Skeletal muscle cell (primary cell): Measurements from ENCODE around the gene GPR171.
"Not testable (repeated sequence)": the region's sequence is repeated elsewhere in the genome, so short reads cannot be mapped to it uniquely, and the experiment has no call there.

ENCODE experiments used
- DNase-seq: peaks from one replicate; pipeline ENCODE4 v3.0.0-alpha.2; 2010; ENCODE audit warnings: low read depth
- H3K4me3 ChIP-seq: 2 replicates; pipeline ENCODE4 v1.5.1; 2011; ENCODE audit warnings: low read depth, mild to moderate bottlenecking, control low read depth, low read length, moderate library complexity

GPR171 gene

GRCh38 chr3:151191095-151191494 lies 11.9 kb downstream of the GPR171 start:
- no peak for DNase-seq
- no peak overlapping the region for H3K4me3 ChIP-seq

DNA sequence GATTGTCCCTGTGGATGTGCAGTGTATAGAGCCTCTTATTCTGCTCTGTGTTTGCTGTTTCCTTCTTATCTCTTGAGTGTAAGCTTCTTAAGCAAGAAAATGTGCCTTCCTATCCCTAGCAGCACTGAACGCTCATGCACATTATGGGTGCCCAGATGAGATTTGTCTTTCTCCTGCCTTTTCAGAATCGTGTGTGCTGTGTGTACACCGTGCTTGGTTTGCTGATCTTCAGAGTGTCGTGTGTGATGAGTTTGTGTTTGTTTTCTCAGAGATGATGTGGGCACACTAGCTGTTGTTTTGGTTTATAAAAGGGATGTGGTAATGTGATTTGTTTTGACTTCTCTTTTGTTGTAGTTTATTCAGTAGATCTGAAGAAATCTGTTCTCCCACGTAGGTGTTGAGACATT lies 19.7 kb downstream of the GPR171 start:
- no peak for DNase-seq
- H3K4me3 ChIP-seq: no peak overlapping the region

DNA sequence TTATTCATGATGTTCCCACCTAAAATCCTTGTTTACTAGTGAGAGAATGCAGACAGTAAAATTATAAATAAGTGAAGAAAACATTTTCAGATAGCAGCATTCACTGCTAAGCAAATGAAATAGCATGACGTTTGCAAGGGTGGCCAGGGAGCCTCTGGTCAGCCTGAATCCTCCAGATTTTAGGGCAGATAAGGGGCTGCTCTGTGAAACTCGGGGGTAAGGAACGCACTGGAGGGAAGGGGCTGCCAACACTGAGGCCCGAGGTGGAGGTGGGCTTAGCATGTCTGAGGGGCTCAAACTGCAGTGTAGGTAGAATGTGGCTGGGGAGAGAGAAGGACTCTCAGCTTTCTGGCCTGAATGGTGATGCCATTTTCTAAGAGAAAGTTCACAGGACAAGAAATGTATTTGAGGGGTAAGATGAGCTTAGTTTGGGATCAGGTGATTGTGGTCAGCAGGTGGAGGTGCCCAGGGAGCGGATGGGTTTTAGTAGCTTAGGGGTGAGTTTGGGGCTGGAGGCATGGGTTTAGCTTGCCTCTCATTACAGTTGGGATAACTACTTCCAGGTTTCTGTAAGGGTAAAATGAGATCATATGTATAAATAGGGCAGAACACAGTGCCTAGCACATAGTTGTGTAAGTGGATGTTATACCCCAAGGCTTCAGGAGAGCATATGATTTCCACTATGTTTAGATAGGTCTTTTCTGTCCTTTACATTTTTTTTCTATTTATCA lies 20.5 kb downstream of the GPR171 start:
- no peak for DNase-seq

GRCh38 chr3:151178208-151178845 lies 24.7 kb downstream of the GPR171 start:
- DNase-seq: no peak
- H3K4me3 ChIP-seq: no peak overlapping the region

More for the DNA sequence above, 20.5 kb downstream of the GPR171 start:
- no peak overlapping the region for H3K4me3 ChIP-seq

GRCh38 chr3:151175952-151176351 lies 27.1 kb downstream of the GPR171 start:
- no peak overlapping the region for H3K4me3 ChIP-seq
- no peak for DNase-seq

GRCh38 chr3:151174351-151174750 lies 28.7 kb downstream of the GPR171 start:
- no peak for DNase-seq
- H3K4me3 ChIP-seq: no peak overlapping the region

DNA sequence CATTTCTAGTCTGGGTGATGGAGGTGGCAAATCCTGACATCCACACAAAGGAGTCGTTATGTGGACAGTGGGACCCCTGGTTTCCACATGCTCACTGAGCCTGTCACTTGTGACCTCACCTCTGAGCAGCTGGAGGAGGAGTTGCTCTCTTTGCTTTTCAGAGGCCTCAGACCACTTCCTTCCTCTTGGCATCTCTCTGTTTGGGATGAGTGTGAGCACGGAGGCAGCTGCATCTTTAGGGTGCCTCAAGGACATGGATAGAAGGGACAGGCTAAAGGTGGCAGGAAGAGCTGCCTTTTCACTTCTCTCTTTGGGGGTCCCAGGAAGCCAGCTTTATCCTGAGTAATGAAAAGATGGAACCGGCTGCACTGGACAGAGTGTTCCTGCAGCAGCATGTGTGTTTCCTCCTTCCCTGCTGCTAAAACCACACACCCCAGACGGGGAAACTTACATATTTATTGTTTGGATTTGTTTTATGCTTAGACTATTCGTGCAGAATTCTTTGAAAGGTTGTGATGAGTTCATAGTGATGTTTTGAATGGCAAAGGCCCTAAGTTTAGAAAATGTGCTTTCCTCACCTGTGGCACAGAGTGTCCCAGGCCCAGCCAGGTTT lies 31.8 kb downstream of the GPR171 start:
- no peak overlapping the region for H3K4me3 ChIP-seq
- DNase-seq: no peak

DNA sequence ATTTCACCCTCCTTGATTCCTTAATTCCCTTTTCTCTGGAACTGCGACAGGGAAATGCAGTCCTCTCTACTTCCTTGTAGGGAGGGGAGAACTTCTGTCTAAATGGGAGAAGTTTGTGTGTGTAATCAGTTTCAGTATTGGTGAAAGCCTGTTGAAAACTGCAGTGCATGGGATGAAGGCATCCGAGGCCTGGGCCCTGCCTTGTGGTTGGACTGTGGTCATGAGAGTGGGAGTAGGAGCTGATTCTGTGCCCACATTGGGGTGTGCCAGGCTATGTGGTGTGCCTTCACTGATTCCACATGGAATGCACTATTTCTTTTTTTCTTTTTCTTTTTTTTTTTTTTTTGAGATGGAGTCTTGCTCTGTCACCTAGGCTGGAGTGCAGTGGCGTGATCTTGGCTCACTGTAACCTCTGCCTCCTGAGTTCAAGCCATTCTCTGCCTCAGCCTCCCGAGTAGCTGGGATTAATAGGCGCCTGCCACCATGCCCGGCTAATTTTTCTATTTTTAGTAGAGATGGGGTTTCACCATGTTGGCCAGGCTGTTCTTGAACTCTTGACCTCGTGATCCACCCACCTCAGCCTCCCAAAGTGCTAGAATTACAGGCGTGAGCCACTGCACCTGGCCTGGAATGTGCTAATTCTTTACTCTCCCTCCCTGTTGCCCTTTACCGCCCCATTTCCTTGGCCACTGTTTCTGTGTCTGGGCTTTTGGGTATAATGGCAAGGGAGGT lies 32.9 kb downstream of the GPR171 start:
- not testable (repeated sequence) for H3K4me3 ChIP-seq, DNase-seq

- no peak overlapping the region for H3K4me3 ChIP-seq
- DNase-seq: no peak
These were observed 33.6 kb downstream of the GPR171 start for GRCh38 chr3:151169262-151169947.

- no peak overlapping the region for H3K4me3 ChIP-seq
- peak; percentile 10 for DNase-seq
These were observed 34.5 kb downstream of the GPR171 start for GRCh38 chr3:151168269-151169094.

GRCh38 chr3:151166161-151166560 lies 36.9 kb downstream of the GPR171 start:
- no peak overlapping the region for H3K4me3 ChIP-seq
- DNase-seq: no peak

DNA sequence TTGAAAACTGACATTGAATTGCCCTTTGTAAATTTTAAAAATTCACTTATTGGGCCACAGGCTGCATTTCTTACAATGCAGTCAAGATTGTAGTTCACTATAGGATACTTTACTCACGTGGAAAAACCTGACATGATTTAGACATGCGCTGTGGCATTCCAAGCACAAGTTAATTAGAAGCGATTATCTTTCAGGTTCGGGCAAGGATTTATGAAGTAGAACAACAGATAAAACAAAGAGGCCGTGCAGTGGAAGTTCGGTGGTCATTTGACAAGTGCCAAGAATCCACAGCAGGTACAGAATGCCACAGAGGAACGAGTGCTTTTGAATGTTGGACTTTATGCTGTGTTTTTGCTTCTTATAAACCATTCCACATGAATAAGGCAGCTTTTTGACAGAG lies 37.8 kb downstream of the GPR171 start:
- no peak overlapping the region for H3K4me3 ChIP-seq
- no peak for DNase-seq

GRCh38 chr3:151159806-151160205 lies 43.2 kb downstream of the GPR171 start:
- DNase-seq: no peak
- H3K4me3 ChIP-seq: no peak overlapping the region

DNA sequence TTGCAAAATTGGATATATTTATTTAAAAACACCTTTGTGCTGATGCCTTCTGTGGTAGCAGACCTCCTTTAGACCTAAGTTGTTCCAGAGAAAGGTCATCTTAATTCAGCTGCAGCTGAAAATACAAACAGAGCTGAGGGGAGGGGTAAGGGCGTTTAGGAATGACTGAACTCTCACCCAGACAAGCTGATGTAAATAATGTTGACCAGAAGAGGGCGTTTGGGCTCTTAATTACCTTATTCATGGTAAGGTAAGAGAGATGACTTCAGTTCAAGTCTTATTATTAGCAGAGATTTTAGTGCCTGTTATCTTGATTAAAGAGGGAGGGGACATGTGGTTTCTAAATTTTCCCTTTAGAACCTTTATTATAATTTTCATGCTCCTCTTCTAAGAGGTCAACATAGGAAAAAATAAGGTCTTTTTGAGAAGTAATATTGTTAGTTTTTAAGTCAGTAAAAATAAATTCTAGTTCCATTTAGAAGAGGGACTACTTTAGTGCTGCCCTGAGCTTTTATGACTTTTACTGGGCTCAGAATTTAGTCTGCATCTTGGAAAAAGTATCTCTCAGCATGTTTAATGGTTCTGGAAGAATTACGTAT lies 46.3 kb downstream of the GPR171 start:
- no peak overlapping the region for H3K4me3 ChIP-seq
- DNase-seq: peak; percentile 10

GRCh38 chr3:151155409-151156128 lies 47.4 kb downstream of the GPR171 start:
- no peak overlapping the region for H3K4me3 ChIP-seq
- no peak for DNase-seq

DNA sequence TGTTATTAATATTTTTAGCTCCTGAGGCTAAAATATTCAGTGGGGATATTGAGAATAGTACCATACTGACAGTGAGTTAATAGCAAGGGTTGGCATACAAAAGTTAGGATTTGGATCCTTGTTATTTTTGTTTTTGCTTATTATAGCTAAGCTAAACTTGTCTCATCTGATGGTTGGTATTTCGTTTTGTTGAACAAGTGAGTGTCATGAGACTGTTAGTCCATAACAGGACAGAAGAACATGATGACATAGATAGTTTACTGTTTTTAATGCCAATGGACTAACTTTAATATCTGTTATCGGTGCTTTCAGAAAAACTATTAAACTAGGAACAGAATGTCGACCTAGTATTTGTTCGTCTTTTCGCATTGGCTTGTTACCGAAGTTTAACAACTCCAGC lies 48.5 kb downstream of the GPR171 start:
- no peak overlapping the region for H3K4me3 ChIP-seq
- no peak for DNase-seq

DNA sequence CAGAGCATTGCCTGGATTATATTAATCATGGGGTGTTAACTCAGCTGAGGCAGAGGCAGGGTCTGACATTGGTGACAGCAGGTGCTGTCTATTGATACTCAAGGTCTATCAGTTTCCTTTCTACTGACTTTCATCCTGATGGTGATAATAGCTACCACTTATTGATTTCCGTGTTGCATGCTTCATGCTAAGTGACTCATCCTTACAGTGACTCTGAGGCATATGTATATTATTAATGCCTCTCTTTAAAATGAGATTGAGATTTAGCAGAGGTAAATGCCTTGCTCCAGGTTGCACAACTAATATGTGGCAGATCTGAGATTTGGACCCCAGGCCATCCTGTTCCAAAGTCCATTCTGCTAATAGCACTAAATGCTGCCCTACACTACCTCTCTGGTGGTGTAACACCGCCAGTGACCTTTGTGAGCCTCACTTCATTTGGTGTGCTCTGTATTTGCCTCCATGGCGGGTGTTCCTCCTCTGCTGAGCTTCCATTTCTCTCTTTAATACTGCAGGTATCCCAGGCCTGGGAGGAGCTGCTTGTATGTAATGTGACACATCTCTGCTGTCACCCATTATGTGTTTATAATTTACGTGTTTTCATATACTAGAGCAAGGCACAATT lies 50.4 kb downstream of the GPR171 start:
- H3K4me3 ChIP-seq: no peak overlapping the region
- DNase-seq: no peak
